Pancreas (tissue), 10 donors: ENCODE measurements around the gene POPDC3. TPM values are rescaled to one million over a fixed set of nuclear protein-coding genes. Genes with fewer than 3 reads are reported as not detected.
"Not testable (repeated sequence)": the region's sequence is repeated elsewhere in the genome, so short reads cannot be mapped to it uniquely, and the experiment has no call there.

Source experiments
- ATAC-seq, 4 donors: fragments of 200-7000 bp; cut with Tn5 transposase; one replicate each; pipeline versions ENCODE4 v1.8.0 to v1.9.1; 2020; ENCODE audit warnings: mild to moderate bottlenecking in 4 of 4, moderate library complexity in 4 of 4
- DNase-seq, 6 donors: peaks; one replicate each; pipeline ENCODE4 v3.0.0-alpha.2; 2020
- FAIRE-seq: peaks from 2 replicates; lab custom pipeline; 2012; peaks lifted over from hg19 to GRCh38; lab: Jason Lieb, UNC
- H3K27ac ChIP-seq, 4 donors: fragments of 200-600 bp; sonication (generic); 1 replicate in 3 of 4; 2 replicates in 1 of 4; pipeline versions ENCODE4 v1.5.0 to v1.8.0; 2020
- H3K27me3 ChIP-seq, 4 donors: fragments of 200-600 bp; one replicate each; pipeline ENCODE4 v1.8.0; 2021
- H3K36me3 ChIP-seq, 3 donors: fragments of 200-600 bp; sonication (generic) in 1 of 3; one replicate each; pipeline versions ENCODE4 v1.5.0 to v1.8.0; 2020 to 2021
- H3K4me1 ChIP-seq, 3 donors: fragments of 200-600 bp; one replicate each; pipeline ENCODE4 v1.8.0; 2021
- H3K4me3 ChIP-seq, 4 donors: fragments of 200-600 bp; sonication (generic) in 2 of 4; one replicate each; pipeline versions ENCODE4 v1.5.0 to v1.8.0; 2020 to 2021
- H3K9me3 ChIP-seq, 4 donors: fragments of 200-600 bp; one replicate each; pipeline ENCODE4 v1.8.0; 2021
- WGBS, 2 donors: extraction: QIAGEN DNeasy Blood & Tissue Kit; methylation state at CpG; one replicate each; pipeline ENCODE4 v1.1.7; 2013; 5-methylcytosine and 5-hydroxymethylcytosine counted together
- intact Hi-C, 3 donors: fragments of 100-400 bp; cut with DNase I; formaldehyde crosslinking; loops; one replicate each; pipeline versions ENCODE4 v1.11.1 to v1.14.2; 2022
- polyA plus RNA-seq, 2 donors: library from polyadenylated mRNA; stranded (reverse); fragments of 200-250 nt; gene quantifications; one replicate each; pipeline ENCODE4 v1.2.3, GENCODE V29; 2013
- total RNA-seq, 6 donors: library from RNA; stranded (reverse); fragmentation: NEBNext Ultra II Directional in 4 of 6; extraction: Animal tissue kit (Norgen Biotek cat#: 25700) in 4 of 6; gene quantifications; one replicate each; pipeline versions ENCODE4 v1.2.1 to v1.2.4, GENCODE V29; 2021 to 2023
- TF ChIP-seq, protein P1 (sequence below), 4 donors: fragments of 200-600 bp; sonication (generic) in 3 of 4; IDR thresholded peaks; one replicate each; pipeline versions ENCODE4 v1.5.0 to v1.8.0; 2021; ENCODE audit warnings: antibody characterized with exemption in 4 of 4
- donor health status: healthy with polysubstance abuse.
- donor health status: DM: no; HTN: no; CAD: no; lungs with moderate emphysema.
- donor health status: DM: no; HTN: no; CAD: no.
- donor health status: control.
- donor health status: control.
- donor health status: Bipolar disorder and iron deficiency.
- donor health status: DM: yes; HTN: yes; CAD: no.
- donor health status: DM: no; HTN: no; CAD: no.
- donor health status: DM: no; HTN: no; CAD: no.
- donor health status: DM: yes; HTN: yes; CAD: no.

Gene POPDC3, protein sequence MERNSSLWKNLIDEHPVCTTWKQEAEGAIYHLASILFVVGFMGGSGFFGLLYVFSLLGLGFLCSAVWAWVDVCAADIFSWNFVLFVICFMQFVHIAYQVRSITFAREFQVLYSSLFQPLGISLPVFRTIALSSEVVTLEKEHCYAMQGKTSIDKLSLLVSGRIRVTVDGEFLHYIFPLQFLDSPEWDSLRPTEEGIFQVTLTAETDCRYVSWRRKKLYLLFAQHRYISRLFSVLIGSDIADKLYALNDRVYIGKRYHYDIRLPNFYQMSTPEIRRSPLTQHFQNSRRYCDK
- total RNA-seq (under 1 TPM in 2 of 6 donors, not detected in 4; 0.35 to 0.67 TPM), polyA plus RNA-seq (1 to 10 TPM in 1 of 2 donors, under 1 TPM in 1; 0.84 to 3.0 TPM)

DNA sequence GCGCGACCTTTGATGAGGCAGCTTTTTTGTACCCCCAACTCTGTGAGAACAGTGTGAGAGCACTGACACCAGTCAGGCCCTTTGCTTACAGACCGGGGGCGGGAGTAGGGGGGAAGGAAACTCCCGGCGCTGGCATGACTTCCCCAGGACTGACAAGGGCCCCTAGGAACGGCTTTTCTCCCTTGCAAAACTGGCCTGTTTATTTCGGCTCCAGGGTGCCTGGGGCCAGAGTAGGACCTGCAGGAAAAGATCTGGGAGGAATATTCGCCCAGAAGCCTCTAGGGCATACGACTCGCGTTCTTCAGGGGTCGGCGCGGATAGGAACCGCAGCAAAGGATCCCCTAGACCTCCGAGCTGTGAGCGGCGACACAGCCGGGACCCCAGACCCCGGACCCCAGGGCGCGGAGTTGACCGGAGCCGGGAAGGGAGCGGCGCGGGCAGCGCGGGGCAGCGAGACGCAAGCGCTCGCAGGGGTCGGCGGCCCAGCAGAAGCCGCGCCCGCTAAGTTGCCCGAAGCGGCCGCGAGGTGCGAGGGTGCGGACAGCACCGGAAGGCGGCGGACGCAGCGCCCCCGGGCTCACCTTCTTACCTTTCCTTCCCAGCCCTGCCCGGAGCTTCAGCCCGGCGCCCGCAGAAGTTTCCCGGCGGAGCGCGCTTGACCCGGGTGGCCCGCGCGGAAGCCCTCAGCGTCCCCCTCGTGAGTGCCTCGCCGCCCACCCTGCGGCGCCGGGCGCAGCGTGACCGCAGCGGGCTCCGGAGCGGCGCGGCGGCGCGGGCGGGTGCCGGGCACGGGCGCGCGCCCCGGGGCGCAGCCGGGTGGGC is at the start of gene POPDC3:
Gene POPDC3, minus strand, starts transcription at position 771 of the 822 bp plus-strand sequence. CDS start 18,105 bp downstream, outside the sequence.
- intact Hi-C loops, result no loop called here
- peak in 3 of 4 donors; percentile 64 to 70 (median 68) for ATAC-seq
- WGBS, 2 donors, result 2 to 5% methylated on average over 45 to 90 of the region's 90 CpGs
- TF ChIP-seq, protein P1, sequence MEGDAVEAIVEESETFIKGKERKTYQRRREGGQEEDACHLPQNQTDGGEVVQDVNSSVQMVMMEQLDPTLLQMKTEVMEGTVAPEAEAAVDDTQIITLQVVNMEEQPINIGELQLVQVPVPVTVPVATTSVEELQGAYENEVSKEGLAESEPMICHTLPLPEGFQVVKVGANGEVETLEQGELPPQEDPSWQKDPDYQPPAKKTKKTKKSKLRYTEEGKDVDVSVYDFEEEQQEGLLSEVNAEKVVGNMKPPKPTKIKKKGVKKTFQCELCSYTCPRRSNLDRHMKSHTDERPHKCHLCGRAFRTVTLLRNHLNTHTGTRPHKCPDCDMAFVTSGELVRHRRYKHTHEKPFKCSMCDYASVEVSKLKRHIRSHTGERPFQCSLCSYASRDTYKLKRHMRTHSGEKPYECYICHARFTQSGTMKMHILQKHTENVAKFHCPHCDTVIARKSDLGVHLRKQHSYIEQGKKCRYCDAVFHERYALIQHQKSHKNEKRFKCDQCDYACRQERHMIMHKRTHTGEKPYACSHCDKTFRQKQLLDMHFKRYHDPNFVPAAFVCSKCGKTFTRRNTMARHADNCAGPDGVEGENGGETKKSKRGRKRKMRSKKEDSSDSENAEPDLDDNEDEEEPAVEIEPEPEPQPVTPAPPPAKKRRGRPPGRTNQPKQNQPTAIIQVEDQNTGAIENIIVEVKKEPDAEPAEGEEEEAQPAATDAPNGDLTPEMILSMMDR (IDR thresholded peaks at IDR 0.05), result no peak
- Histone ChIP-seq H3K9me3 (no peaks in the 10 kb centered on the region), H3K27me3 (peaks cover 0 to 4% (median 0%) of the 10 kb centered on the region in 4 donors), H3K4me3 (peak within 1 kb of the TSS; percentile 24 to 53 (median 32)), H3K27ac (no peak within 1 kb of the TSS), H3K4me1 (no peaks in the 10 kb centered on the region), H3K36me3 (no peaks in the 10 kb centered on the region)
- no peak for FAIRE-seq
- peak in 3 of 6 donors; percentile 10 to 67 (median 63) for DNase-seq

DNA sequence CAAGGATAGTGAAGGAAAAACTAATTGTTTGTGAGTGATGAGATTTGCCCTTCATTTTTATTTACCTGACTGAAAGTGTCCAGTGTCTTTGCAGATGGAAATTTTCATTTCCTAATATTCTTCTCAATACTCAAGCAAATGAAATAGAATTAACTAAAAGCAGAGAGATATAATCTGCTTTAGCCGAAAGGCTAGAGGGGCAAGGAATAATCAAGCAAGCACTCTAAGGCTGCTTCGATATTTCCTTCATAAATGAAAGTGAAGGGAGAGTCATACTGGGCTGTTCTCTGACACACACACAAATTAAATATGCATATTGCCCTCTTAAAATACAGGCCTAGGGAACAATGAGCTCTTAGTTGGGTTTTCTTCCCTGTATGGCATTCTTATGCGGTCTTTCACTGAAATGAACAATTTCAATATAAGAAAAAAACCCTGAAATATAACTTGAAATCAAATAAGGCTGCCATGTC is 47.5 kb upstream of the POPDC3 start:
- ATAC-seq (no peak), DNase-seq (no peak), FAIRE-seq (no peak)
- WGBS, 2 donors, result 70 to 84% methylated on average over 3 of the region's 3 CpGs
- no peaks in the 10 kb centered on the region for H3K4me1 ChIP-seq
- TF ChIP-seq, protein P1 (IDR thresholded peaks at IDR 0.05), result no peak
- no peaks in the 10 kb centered on the region for H3K27me3 ChIP-seq
- no peak overlapping the region for H3K4me3 ChIP-seq
- intact Hi-C loops, result no loop called here
- H3K36me3 ChIP-seq, result no peaks in the 10 kb centered on the region
- H3K27ac ChIP-seq, result no peak overlapping the region
- no peaks in the 10 kb centered on the region for H3K9me3 ChIP-seq

DNA sequence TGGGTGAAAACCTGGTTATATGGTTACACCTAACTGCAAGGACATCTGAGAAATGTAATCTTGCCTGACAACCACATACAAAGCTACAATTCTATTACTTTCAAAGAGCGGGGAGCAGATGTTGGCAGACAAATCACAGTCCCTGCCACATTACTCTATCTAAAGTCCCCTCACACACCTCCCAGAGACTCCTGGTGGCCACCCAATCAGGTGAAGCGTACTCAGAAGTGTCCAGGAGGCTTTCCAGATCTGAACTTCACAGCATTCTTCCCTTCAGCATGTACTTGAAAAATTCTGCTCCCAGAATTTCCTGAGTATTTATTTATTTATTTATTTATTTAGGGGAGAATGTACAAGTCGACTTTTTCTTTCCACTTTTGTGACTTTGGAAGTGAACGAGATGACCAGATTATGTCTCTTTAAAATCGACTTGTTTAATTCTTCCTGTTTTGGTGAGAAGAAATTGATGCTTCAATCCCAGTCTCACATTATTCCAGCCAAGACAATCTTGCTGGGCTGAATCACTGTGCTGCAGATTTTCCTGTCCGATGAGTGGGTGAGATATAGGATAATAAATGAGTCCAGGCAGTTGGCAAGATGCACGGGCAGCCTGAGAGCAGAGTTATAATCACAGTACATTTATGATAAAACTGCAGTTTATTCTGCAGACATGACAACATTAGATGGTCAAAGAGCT is 46.9 kb upstream of the POPDC3 start:
- Histone ChIP-seq H3K27me3 (no peaks in the 10 kb centered on the region), H3K4me1 (no peaks in the 10 kb centered on the region), H3K9me3 (no peaks in the 10 kb centered on the region), H3K4me3 (no peak overlapping the region), H3K36me3 (no peaks in the 10 kb centered on the region), H3K27ac (no peak overlapping the region)
- intact Hi-C loops, result no loop called here
- DNase-seq (no peak), ATAC-seq (no peak), FAIRE-seq (no peak)
- TF ChIP-seq, protein P1 (IDR thresholded peaks at IDR 0.05), result no peak
- 22 to 45% methylated on average over 7 of the region's 7 CpGs for WGBS, 2 donors

DNA sequence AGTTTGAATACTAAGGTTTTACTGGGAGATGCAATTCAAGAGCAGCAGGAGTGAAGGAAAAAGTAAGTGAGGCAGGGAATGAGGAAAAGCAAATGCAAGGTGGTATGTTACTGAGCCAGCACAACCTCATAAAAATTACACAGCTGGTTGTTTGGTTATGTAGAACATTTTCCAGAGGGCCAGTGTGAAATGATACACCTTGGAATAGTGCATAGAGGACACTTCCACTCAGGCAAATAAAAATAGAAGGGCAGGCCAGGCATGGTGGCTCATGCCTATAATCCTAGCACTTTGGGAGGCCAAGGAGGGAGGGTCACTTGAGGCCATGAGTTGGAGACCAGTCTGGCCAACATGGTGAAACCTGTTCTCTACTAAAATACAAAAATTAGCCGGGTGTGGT is 43.4 kb upstream of the POPDC3 start:
- H3K27ac ChIP-seq, result no peak overlapping the region
- no peaks in the 10 kb centered on the region for H3K36me3 ChIP-seq
- FAIRE-seq (no peak), ATAC-seq (no peak), DNase-seq (no peak)
- no peaks in the 10 kb centered on the region for H3K9me3 ChIP-seq
- intact Hi-C loops, result no loop called here
- H3K4me1 ChIP-seq, result no peaks in the 10 kb centered on the region
- no peak overlapping the region for H3K4me3 ChIP-seq
- H3K27me3 ChIP-seq, result no peaks in the 10 kb centered on the region
- 71 to 80% methylated on average over 1 of the region's 1 CpG for WGBS, 2 donors
- TF ChIP-seq, protein P1 (IDR thresholded peaks at IDR 0.05), result no peak

DNA sequence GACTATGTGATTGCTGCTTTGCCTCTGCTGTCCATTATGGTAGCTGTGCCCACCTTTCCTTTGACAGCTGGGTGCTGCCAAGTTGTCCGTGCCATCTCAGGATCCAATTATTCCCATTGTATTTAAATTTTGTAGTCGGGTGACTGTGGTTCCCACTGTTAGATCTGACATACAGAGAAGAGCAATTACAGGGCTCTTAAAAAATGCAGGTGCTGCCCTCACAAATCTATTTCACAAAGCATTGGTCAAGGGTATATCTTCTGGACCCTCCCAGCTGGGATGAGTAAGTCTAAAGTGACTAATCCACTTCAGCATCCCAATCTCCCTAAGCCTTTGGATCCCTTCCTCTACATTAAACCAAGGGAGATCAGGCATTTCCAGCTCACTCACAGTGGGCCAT is 41.4 kb upstream of the POPDC3 start:
- 78 to 79% methylated on average over 2 of the region's 2 CpGs for WGBS, 2 donors
- FAIRE-seq, H3K27ac ChIP-seq, H3K4me1 ChIP-seq, H3K4me3 ChIP-seq, ATAC-seq, H3K36me3 ChIP-seq, H3K27me3 ChIP-seq, H3K9me3 ChIP-seq, intact Hi-C loops, DNase-seq: not testable (repeated sequence)
